CD8-positive, alpha-beta memory T cell (primary cell): ENCODE measurements around the gene COX10. TPM values are rescaled to one million over a fixed set of nuclear protein-coding genes. Genes with fewer than 3 reads are reported as not detected.

ENCODE experiments used
- CTCF ChIA-PET: fragments of 350-600 bp; sonication (Branson Sonifier 250); formaldehyde crosslinking; loops from one replicate; lab custom pipeline; 2021; ENCODE audit warnings: antibody characterized with exemption; lab: Charles Lee
- POLR2A ChIA-PET: fragments of 350-600 bp; sonication (Branson Sonifier 250); formaldehyde crosslinking; loops from one replicate; lab custom pipeline; 2021; ENCODE audit warnings: antibody characterized with exemption; lab: Charles Lee
- DNase-seq, 5 donors: peaks; one replicate each; pipeline versions ENCODE4 v3.0.0 to v3.0.0-alpha.2; 2020 to 2022; ENCODE audit warnings: mixed read lengths in 1 of 5
- H3K27ac ChIP-seq: one replicate; pipeline ENCODE4 v1.7.0; 2013; ENCODE audit warnings: low read depth, mild to moderate bottlenecking, low read length, moderate library complexity
- H3K27me3 ChIP-seq: 2 replicates; pipeline ENCODE4 v1.7.0; 2013; ENCODE audit warnings: low read length, mild to moderate bottlenecking; ENCODE audit not compliant: insufficient read depth, poor library complexity, severe bottlenecking
- H3K36me3 ChIP-seq: 2 replicates; pipeline ENCODE4 v1.7.0; 2013; ENCODE audit warnings: mild to moderate bottlenecking, low read length, moderate library complexity; ENCODE audit not compliant: insufficient read depth
- H3K4me1 ChIP-seq: 2 replicates; pipeline ENCODE4 v1.7.0; 2013; ENCODE audit warnings: mild to moderate bottlenecking, low read length, moderate library complexity; ENCODE audit not compliant: insufficient read depth
- H3K4me3 ChIP-seq: 2 replicates; pipeline ENCODE4 v1.7.0; 2013; ENCODE audit warnings: mild to moderate bottlenecking, low read length
- H3K9me3 ChIP-seq: 2 replicates; pipeline ENCODE4 v1.7.0; 2013; ENCODE audit warnings: mild to moderate bottlenecking, low read length
- H3K27ac Mint-ChIP-seq, 8 donors: one replicate each; pipeline ENCODE4 v1.8.0; 2020 to 2021; ENCODE audit warnings: mixed read lengths in 8 of 8, mild to moderate bottlenecking in 6 of 8, inconsistent platforms in 3 of 8, moderate library complexity in 3 of 8
- H3K27me3 Mint-ChIP-seq, 2 donors: one replicate each; pipeline ENCODE4 v1.8.0; 2020 to 2021; ENCODE audit warnings: mixed read lengths in 2 of 2, mild to moderate bottlenecking in 1 of 2, moderate library complexity in 1 of 2
- H3K36me3 Mint-ChIP-seq, 3 donors: one replicate each; pipeline ENCODE4 v1.8.0; 2020 to 2021; ENCODE audit warnings: mixed read lengths in 3 of 3, inconsistent platforms in 1 of 3, mild to moderate bottlenecking in 1 of 3
- H3K4me1 Mint-ChIP-seq, 3 donors: one replicate each; pipeline ENCODE4 v1.8.0; 2020 to 2021; ENCODE audit warnings: mixed read lengths in 3 of 3, inconsistent platforms in 1 of 3, mild to moderate bottlenecking in 1 of 3
- H3K4me3 Mint-ChIP-seq, 7 donors: one replicate each; pipeline ENCODE4 v1.8.0; 2020 to 2021; ENCODE audit warnings: mixed read lengths in 7 of 7, mild to moderate bottlenecking in 6 of 7, moderate library complexity in 4 of 7, inconsistent platforms in 2 of 7
- H3K9me3 Mint-ChIP-seq, 5 donors: one replicate each; pipeline ENCODE4 v1.8.0; 2020 to 2022; ENCODE audit warnings: mixed read lengths in 5 of 5, mild to moderate bottlenecking in 3 of 5, moderate library complexity in 2 of 5, inconsistent platforms in 1 of 5
- polyA plus RNA-seq: library from polyadenylated mRNA; unstranded; fragments of 300-500 nt; fragmentation: Illumina TruSeq; gene quantifications from one replicate; pipeline ENCODE4 v1.2.3, GENCODE V29; 2021
- total RNA-seq, 2 experiments: library from RNA; stranded (reverse); gene quantifications; one replicate each; pipeline ENCODE4 v1.2.3, GENCODE V29; 2021

COX10 gene
- total and polyA plus RNA-seq, 3 experiments from 2014 or later = 19.9 to 30.9 (median 30.4) TPM

- CTCF ChIA-PET = interaction anchor here (1.4 kb wide), 1 partner anchor 99 kb away, joined by 8 read pairs; the partner anchor contains the start of gene HS3ST3B1
- Mint-ChIP-seq H3K4me1 (peaks cover 91 to 99% (median 94%) of the 10 kb centered on the region in 3 donors), H3K27ac (peak overlapping the region; percentile 84 to 99 (median 96)), H3K36me3 (peaks cover 4 to 10% (median 8%) of the 10 kb centered on the region in 3 donors), H3K4me3 (peak overlapping the region; percentile 15 to 81 (median 78)), H3K9me3 (no peaks in the 10 kb centered on the region), H3K27me3 (no peaks in the 10 kb centered on the region)
- Histone ChIP-seq H3K36me3 (no peaks in the 10 kb centered on the region), H3K27ac (no peak overlapping the region), H3K27me3 (no peaks in the 10 kb centered on the region), H3K4me3 (peak overlapping the region; percentile 22), H3K9me3 (no peaks in the 10 kb centered on the region), H3K4me1 (peaks cover 93% of the 10 kb centered on the region)
- POLR2A ChIA-PET = interaction anchor here (1.6 kb wide), 1 partner anchor 99 kb away, joined by 7 read pairs; the partner anchor contains the start of gene HS3ST3B1
- DNase-seq = no peak
These were observed 133.3 kb downstream of the COX10 start for GRCh38 chr17:14202388-14203166.

DNA sequence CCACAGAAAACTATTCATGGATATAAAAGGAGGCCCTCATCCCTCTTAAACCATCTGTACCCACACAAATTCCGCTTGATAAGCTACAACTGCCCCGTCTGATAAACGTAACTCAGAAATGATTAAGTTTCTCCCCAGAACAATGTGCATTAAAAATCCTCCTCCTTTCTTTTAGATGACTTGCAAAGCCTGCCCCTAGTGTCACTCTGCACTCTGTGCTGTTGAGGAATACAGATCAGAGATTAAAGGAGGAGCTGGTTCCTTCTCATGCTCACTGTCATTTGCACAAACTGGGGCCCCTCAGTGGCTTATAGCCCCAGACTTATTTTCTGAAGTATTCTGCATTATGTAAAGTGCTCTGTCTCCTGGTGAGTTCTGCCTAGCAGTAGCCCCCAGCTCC is 134.1 kb downstream of the COX10 start:
- DNase-seq = peak in 1 of 5 donors; percentile 60
- peak overlapping the region; percentile 2 to 72 (median 46) for H3K4me3 Mint-ChIP-seq
- no peaks in the 10 kb centered on the region for H3K36me3 ChIP-seq
- CTCF ChIA-PET = interaction anchor here (0.9 to 1.4 kb wide), 3 partner anchors 13 to 98 kb away, joined by 3 to 8 read pairs (median 4); partner anchors contain the start of gene HS3ST3B1
- H3K4me1 ChIP-seq = peaks cover 84% of the 10 kb centered on the region
- peak overlapping the region; percentile 3 for H3K27ac ChIP-seq
- H3K36me3 Mint-ChIP-seq = peaks cover 9 to 14% (median 11%) of the 10 kb centered on the region in 3 donors
- no peaks in the 10 kb centered on the region for H3K27me3 ChIP-seq
- peak overlapping the region; percentile 48 to 99 (median 89) for H3K27ac Mint-ChIP-seq
- peaks cover 85 to 97% (median 89%) of the 10 kb centered on the region in 3 donors for H3K4me1 Mint-ChIP-seq
- no peaks in the 10 kb centered on the region for H3K9me3 Mint-ChIP-seq
- POLR2A ChIA-PET = interaction anchor here (1.6 kb wide), 1 partner anchor 98 kb away, joined by 7 read pairs; the partner anchor contains the start of gene HS3ST3B1
- no peaks in the 10 kb centered on the region for H3K27me3 Mint-ChIP-seq
- no peaks in the 10 kb centered on the region for H3K9me3 ChIP-seq
- no peak overlapping the region for H3K4me3 ChIP-seq

DNA sequence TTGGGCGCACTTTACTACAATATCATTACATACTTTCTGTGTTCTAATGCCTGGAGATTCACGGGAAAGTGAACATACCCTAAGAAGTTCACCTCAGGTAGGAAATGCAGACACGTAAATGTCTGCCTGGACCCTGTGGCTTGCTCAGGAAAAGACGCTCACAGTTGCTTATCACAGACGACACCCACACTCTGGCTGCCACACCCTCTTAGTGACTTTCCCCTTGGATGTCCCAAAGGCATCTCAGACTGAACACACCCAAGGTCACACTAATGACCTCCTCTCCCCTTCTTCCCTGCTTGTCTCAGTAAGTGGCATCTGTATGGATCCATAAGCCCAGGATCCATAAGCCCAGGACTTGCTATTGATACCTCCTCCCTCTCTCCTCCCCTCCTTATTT is 134.8 kb downstream of the COX10 start:
- Histone ChIP-seq H3K36me3 (no peaks in the 10 kb centered on the region), H3K4me3 (peak overlapping the region; percentile 12), H3K27me3 (no peaks in the 10 kb centered on the region), H3K27ac (peak overlapping the region; percentile 3), H3K9me3 (no peaks in the 10 kb centered on the region), H3K4me1 (peaks cover 78% of the 10 kb centered on the region)
- H3K4me3 Mint-ChIP-seq = peak overlapping the region in 6 of 7 donors; percentile 14 to 73 (median 57)
- POLR2A ChIA-PET = interaction anchor here (1.6 kb wide), 1 partner anchor 97 kb away, joined by 7 read pairs; the partner anchor contains the start of gene HS3ST3B1
- no peak for DNase-seq
- peaks cover 78 to 90% (median 85%) of the 10 kb centered on the region in 3 donors for H3K4me1 Mint-ChIP-seq
- peak overlapping the region; percentile 48 to 99 (median 92) for H3K27ac Mint-ChIP-seq
- H3K36me3 Mint-ChIP-seq = peaks cover 11 to 19% (median 11%) of the 10 kb centered on the region in 3 donors
- CTCF ChIA-PET = interaction anchor here (0.9 to 1.4 kb wide), 3 partner anchors 12 to 98 kb away, joined by 3 to 8 read pairs (median 4); partner anchors contain the start of gene HS3ST3B1
- no peaks in the 10 kb centered on the region for H3K9me3 Mint-ChIP-seq
- H3K27me3 Mint-ChIP-seq = no peaks in the 10 kb centered on the region

DNA sequence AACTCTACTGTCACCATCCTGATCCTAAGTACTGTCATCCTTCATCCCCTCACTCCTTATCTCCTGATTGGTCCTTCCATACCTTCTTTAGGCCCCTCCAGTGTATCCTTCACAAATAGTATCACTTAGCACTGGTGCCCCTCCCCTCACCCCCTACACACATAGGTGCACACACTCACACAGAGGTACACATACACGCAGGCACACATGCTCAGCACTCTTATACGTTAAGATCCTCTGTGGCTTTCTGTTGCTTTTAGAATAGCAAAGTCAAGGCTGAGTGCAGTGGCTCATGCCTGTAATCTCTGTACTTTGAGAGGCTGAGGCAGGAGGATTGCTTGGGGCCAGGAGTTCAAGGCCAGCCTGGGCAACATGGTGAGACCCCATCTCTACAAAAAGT is 135.2 kb downstream of the COX10 start:
- Mint-ChIP-seq H3K9me3 (no peaks in the 10 kb centered on the region), H3K4me1 (peaks cover 73 to 86% (median 80%) of the 10 kb centered on the region in 3 donors), H3K4me3 (peak overlapping the region in 6 of 7 donors; percentile 14 to 73 (median 57)), H3K27me3 (no peaks in the 10 kb centered on the region), H3K36me3 (peaks cover 10 to 23% (median 12%) of the 10 kb centered on the region in 3 donors), H3K27ac (peak overlapping the region; percentile 48 to 99 (median 92))
- Histone ChIP-seq H3K4me3 (no peak overlapping the region), H3K27me3 (no peaks in the 10 kb centered on the region), H3K9me3 (no peaks in the 10 kb centered on the region), H3K4me1 (peaks cover 73% of the 10 kb centered on the region), H3K36me3 (no peaks in the 10 kb centered on the region), H3K27ac (no peak overlapping the region)
- DNase-seq = no peak
- CTCF ChIA-PET = no interaction called here
- POLR2A ChIA-PET = no interaction called here

- H3K36me3 Mint-ChIP-seq = peaks cover 11 to 29% (median 18%) of the 10 kb centered on the region in 3 donors
- no peak for DNase-seq
- H3K9me3 Mint-ChIP-seq = no peaks in the 10 kb centered on the region
- H3K27me3 ChIP-seq = no peaks in the 10 kb centered on the region
- no peaks in the 10 kb centered on the region for H3K9me3 ChIP-seq
- no peaks in the 10 kb centered on the region for H3K27me3 Mint-ChIP-seq
- POLR2A ChIA-PET = no interaction called here
- H3K4me1 Mint-ChIP-seq = peaks cover 66 to 77% (median 76%) of the 10 kb centered on the region in 3 donors
- H3K4me3 ChIP-seq = no peak overlapping the region
- no peak overlapping the region for H3K27ac ChIP-seq
- H3K36me3 ChIP-seq = no peaks in the 10 kb centered on the region
- H3K27ac Mint-ChIP-seq = peak overlapping the region; percentile 86 to 99 (median 94)
- CTCF ChIA-PET = interaction anchor here (1.6 kb wide), 1 partner anchor 15 kb away, joined by 3 read pairs; no protein-coding TSS in a partner anchor
- peak overlapping the region; percentile 40 to 90 (median 84) for H3K4me3 Mint-ChIP-seq
- peaks cover 65% of the 10 kb centered on the region for H3K4me1 ChIP-seq
These were observed 136.1 kb downstream of the COX10 start for GRCh38 chr17:14205380-14205779.

DNA sequence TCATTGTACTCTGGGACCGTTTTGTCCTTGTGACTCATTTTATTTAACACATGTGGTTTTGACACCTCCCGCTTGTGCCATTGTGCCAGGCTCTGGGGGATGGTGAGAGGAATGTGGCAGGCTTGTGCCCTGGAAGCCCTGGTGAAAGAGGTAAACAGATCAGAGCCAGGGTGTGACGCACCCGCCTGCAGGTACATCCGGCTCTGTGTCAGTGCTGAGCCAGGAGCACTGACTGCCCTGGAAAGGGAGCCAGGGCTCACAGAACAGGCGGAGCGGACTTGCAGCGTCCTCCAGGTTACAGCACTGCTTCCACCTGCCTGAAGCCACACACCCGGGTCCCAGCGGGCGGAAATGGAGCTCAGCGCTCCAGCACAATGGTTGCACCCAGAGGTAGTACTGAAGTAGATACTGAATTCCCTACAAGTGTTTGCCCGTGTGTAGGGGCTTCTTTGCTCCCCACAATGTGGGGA is 136.7 kb downstream of the COX10 start:
- POLR2A ChIA-PET = no interaction called here
- Mint-ChIP-seq H3K4me1 (peaks cover 60 to 74% (median 74%) of the 10 kb centered on the region in 3 donors), H3K9me3 (no peaks in the 10 kb centered on the region), H3K27ac (peak overlapping the region; percentile 86 to 99 (median 94)), H3K36me3 (peaks cover 16 to 33% (median 18%) of the 10 kb centered on the region in 3 donors), H3K4me3 (peak overlapping the region; percentile 40 to 90 (median 84)), H3K27me3 (no peaks in the 10 kb centered on the region)
- Histone ChIP-seq H3K9me3 (no peaks in the 10 kb centered on the region), H3K36me3 (peaks cover 1% of the 10 kb centered on the region), H3K27me3 (no peaks in the 10 kb centered on the region), H3K4me1 (peaks cover 58% of the 10 kb centered on the region), H3K4me3 (no peak overlapping the region), H3K27ac (no peak overlapping the region)
- CTCF ChIA-PET = interaction anchor here (1.6 to 2.3 kb wide), 2 partner anchors 15 to 95 kb away, joined by 3 to 13 read pairs; partner anchors contain the start of gene HS3ST3B1
- DNase-seq = peak in 4 of 5 donors; percentile 37 to 82 (median 65)

DNA sequence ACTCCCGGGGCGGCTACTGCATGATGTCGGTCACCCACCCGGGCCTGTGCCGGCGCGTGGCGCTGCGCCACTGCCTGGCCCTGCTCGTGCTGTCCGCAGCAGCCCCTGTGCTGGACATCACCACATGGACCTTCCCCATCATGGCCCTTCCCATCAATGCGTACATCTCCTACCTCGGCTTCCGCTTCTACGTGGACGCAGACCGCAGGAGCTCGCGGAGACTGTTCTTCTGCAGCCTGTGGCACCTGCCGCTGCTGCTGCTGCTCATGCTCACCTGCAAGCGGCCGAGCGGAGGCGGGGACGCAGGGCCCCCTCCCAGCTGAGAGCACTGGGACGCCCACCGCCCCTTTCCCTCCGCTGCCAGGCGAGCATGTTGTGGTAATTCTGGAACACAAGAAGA is 137.6 kb downstream of the COX10 start:
- Mint-ChIP-seq H3K9me3 (no peaks in the 10 kb centered on the region), H3K36me3 (peaks cover 18 to 35% (median 19%) of the 10 kb centered on the region in 3 donors), H3K4me1 (peaks cover 60 to 74% (median 72%) of the 10 kb centered on the region in 3 donors), H3K4me3 (peak overlapping the region in 1 of 7 donors; percentile 12), H3K27me3 (no peaks in the 10 kb centered on the region), H3K27ac (peak overlapping the region in 6 of 8 donors; percentile 32 to 99 (median 84))
- ChIA-PET CTCF (interaction anchor here (1.6 to 2.3 kb wide), 2 partner anchors 14 to 94 kb away, joined by 3 to 13 read pairs; partner anchors contain the start of gene HS3ST3B1), POLR2A (no interaction called here)
- no peak for DNase-seq
- no peaks in the 10 kb centered on the region for H3K27me3 ChIP-seq
- no peak overlapping the region for H3K4me3 ChIP-seq
- peaks cover 55% of the 10 kb centered on the region for H3K4me1 ChIP-seq
- no peaks in the 10 kb centered on the region for H3K9me3 ChIP-seq
- H3K36me3 ChIP-seq = peaks cover 3% of the 10 kb centered on the region
- H3K27ac ChIP-seq = no peak overlapping the region
